Neutrophil (primary cell): ENCODE results near the gene CRB1.
"Not testable (repeated sequence)": the region's sequence is repeated elsewhere in the genome, so short reads cannot be mapped to it uniquely, and the experiment has no call there.

Experiments
- H3K27ac ChIP-seq: fragments of 200-600 bp; sonication (generic); 2 replicates; pipeline ENCODE4 v1.5.1; 2016; ENCODE audit warnings: mild to moderate bottlenecking, moderate library complexity
- H3K27me3 ChIP-seq: fragments of 200-600 bp; sonication (generic); 2 replicates; pipeline ENCODE4 v1.6.0; 2016; ENCODE audit warnings: mild to moderate bottlenecking
- H3K36me3 ChIP-seq: fragments of 200-600 bp; sonication (generic); 2 replicates; pipeline ENCODE4 v1.5.1; 2017
- H3K4me1 ChIP-seq, 2 experiments: fragments of 200-600 bp in 1 of 2; sonication (generic) in 1 of 2; 1 replicate in 1 of 2; 2 replicates in 1 of 2; pipeline versions ENCODE4 v1.5.1 to v1.6.1; 2013 to 2016; ENCODE audit warnings: low read depth in 1 of 2, low read length in 1 of 2, mild to moderate bottlenecking in 1 of 2, moderate library complexity in 1 of 2; ENCODE audit not compliant: control insufficient read depth in 1 of 2, insufficient read depth in 1 of 2
- H3K4me3 ChIP-seq, 2 experiments: fragments of 200-600 bp in 1 of 2; sonication (generic) in 1 of 2; 1 replicate in 1 of 2; 2 replicates in 1 of 2; pipeline ENCODE4 v1.5.1; 2013 to 2016; ENCODE audit warnings: low read depth in 1 of 2, low read length in 1 of 2, mild to moderate bottlenecking in 1 of 2, moderate library complexity in 1 of 2
- H3K9me3 ChIP-seq: fragments of 200-600 bp; sonication (generic); 2 replicates; pipeline ENCODE4 v1.5.1; 2016
- CTCF ChIP-seq: fragments of 200-600 bp; sonication (generic); IDR thresholded peaks from 2 replicates; pipeline ENCODE4 v1.5.1; 2016; ENCODE audit warnings: antibody characterized with exemption

Gene CRB1

GRCh38 chr1:197472141-197472540 is 204.1 kb downstream of the CRB1 start:
- H3K27me3 ChIP-seq = no peaks in the 10 kb centered on the region
- TF ChIP-seq CTCF = no peak
- H3K27ac ChIP-seq = no peak overlapping the region
- no peaks in the 10 kb centered on the region for H3K36me3 ChIP-seq
- no peaks in the 10 kb centered on the region for H3K9me3 ChIP-seq
- H3K4me3 ChIP-seq = no peak overlapping the region
- H3K4me1 ChIP-seq = peaks cover 5 to 11% of the 10 kb centered on the region in 2 experiments

- no peak overlapping the region for H3K27ac ChIP-seq
- H3K36me3 ChIP-seq = no peaks in the 10 kb centered on the region
- H3K4me3 ChIP-seq = no peak overlapping the region
- no peak for TF ChIP-seq CTCF
- no peaks in the 10 kb centered on the region for H3K27me3 ChIP-seq
- no peaks in the 10 kb centered on the region for H3K4me1 ChIP-seq
- H3K9me3 ChIP-seq = no peaks in the 10 kb centered on the region
These were observed 212.4 kb downstream of the CRB1 start for GRCh38 chr1:197480446-197480845.

- no peak for TF ChIP-seq CTCF
- H3K27me3 ChIP-seq = no peaks in the 10 kb centered on the region
- no peak overlapping the region for H3K4me3 ChIP-seq
- no peak overlapping the region for H3K27ac ChIP-seq
- no peaks in the 10 kb centered on the region for H3K9me3 ChIP-seq
- H3K36me3 ChIP-seq = no peaks in the 10 kb centered on the region
- H3K4me1 ChIP-seq = no peaks in the 10 kb centered on the region
These were observed 213.0 kb downstream of the CRB1 start for GRCh38 chr1:197481101-197481500.

GRCh38 chr1:197485790-197486189 is 217.7 kb downstream of the CRB1 start:
- TF ChIP-seq CTCF = no peak
- no peaks in the 10 kb centered on the region for H3K36me3 ChIP-seq
- H3K27me3 ChIP-seq = no peaks in the 10 kb centered on the region

GRCh38 chr1:197486946-197487345 is 218.9 kb downstream of the CRB1 start:
- Histone ChIP-seq H3K4me1 (no peaks in the 10 kb centered on the region), H3K27me3 (no peaks in the 10 kb centered on the region), H3K27ac (no peak overlapping the region), H3K4me3 (no peak overlapping the region), H3K9me3 (no peaks in the 10 kb centered on the region), H3K36me3 (no peaks in the 10 kb centered on the region)
- TF ChIP-seq CTCF = no peak

More at GRCh38 chr1:197485790-197486189, 217.7 kb downstream of the CRB1 start:
- H3K9me3 ChIP-seq = no peaks in the 10 kb centered on the region
- no peak overlapping the region for H3K27ac ChIP-seq
- H3K4me1 ChIP-seq = no peaks in the 10 kb centered on the region
- H3K4me3 ChIP-seq = no peak overlapping the region

- not testable (repeated sequence) for H3K4me3 ChIP-seq, H3K27me3 ChIP-seq, H3K9me3 ChIP-seq, H3K4me1 ChIP-seq, H3K27ac ChIP-seq, H3K36me3 ChIP-seq
These were observed 223.5 kb downstream of the CRB1 start for GRCh38 chr1:197491505-197491904.
